OCI-LY1 (cell line): ENCODE data around the gene CRACR2B.

Source experiments
- H2AFZ ChIP-seq: fragments of 200-600 bp; sonication (generic), shearing (Covaris generic); 2 replicates; pipeline ENCODE4 v1.6.0; 2014; ENCODE audit warnings: antibody characterized with exemption, mild to moderate bottlenecking, low read length
- H3F3A ChIP-seq: fragments of 200-600 bp; sonication (generic), shearing (Covaris generic); 2 replicates; pipeline ENCODE4 v1.6.0; 2014; ENCODE audit warnings: mild to moderate bottlenecking, antibody characterized with exemption, low read length, moderate library complexity; ENCODE audit not compliant: insufficient read depth
- H3K27ac ChIP-seq: fragments of 200-600 bp; sonication (generic); 2 replicates; pipeline ENCODE4 v1.5.1; 2014; ENCODE audit warnings: low read length, mixed run types, mild to moderate bottlenecking, low read depth; ENCODE audit not compliant: poor library complexity, severe bottlenecking
- H3K27me3 ChIP-seq: fragments of 200-600 bp; sonication (generic); 2 replicates; pipeline ENCODE4 v1.6.0; 2014; ENCODE audit warnings: antibody characterized with exemption, mild to moderate bottlenecking, low read length, moderate library complexity; ENCODE audit not compliant: insufficient read depth
- H3K36me3 ChIP-seq: fragments of 200-600 bp; sonication (generic); 2 replicates; pipeline ENCODE4 v1.6.1; 2014; ENCODE audit warnings: mild to moderate bottlenecking, antibody characterized with exemption, low read length, moderate library complexity, mixed read lengths; ENCODE audit not compliant: insufficient read depth
- H3K4me1 ChIP-seq: fragments of 200-600 bp; sonication (generic); 2 replicates; pipeline ENCODE4 v1.5.1; 2014; ENCODE audit warnings: mild to moderate bottlenecking, low read length, moderate library complexity; ENCODE audit not compliant: insufficient read depth, severe bottlenecking
- H3K4me2 ChIP-seq: fragments of 200-600 bp; sonication (generic), shearing (Covaris generic); 2 replicates; pipeline ENCODE4 v1.6.1; 2014; ENCODE audit warnings: low read length
- H3K4me3 ChIP-seq: fragments of 200-600 bp; sonication (generic); 2 replicates; pipeline ENCODE4 v1.5.1; 2014; ENCODE audit warnings: low read length, low read depth, mild to moderate bottlenecking, mixed read lengths; ENCODE audit not compliant: poor library complexity, severe bottlenecking
- H3K79me2 ChIP-seq: fragments of 200-600 bp; shearing (Covaris generic); 2 replicates; pipeline ENCODE4 v1.6.1; 2016; ENCODE audit warnings: mixed run types, low read length, mixed read lengths; ENCODE audit not compliant: insufficient read depth
- H3K9ac ChIP-seq: fragments of 200-600 bp; sonication (generic), shearing (Covaris generic); 2 replicates; pipeline ENCODE4 v1.6.1; 2014; ENCODE audit warnings: mild to moderate bottlenecking, low read length, mixed read lengths
- H3K9me2 ChIP-seq: fragments of 200-600 bp; sonication (generic), shearing (Covaris generic); 2 replicates; pipeline ENCODE4 v1.6.1; 2014; ENCODE audit warnings: low read depth, mild to moderate bottlenecking, low read length, mixed read lengths
- H3K9me3 ChIP-seq: fragments of 200-600 bp; shearing (Covaris generic); 2 replicates; pipeline ENCODE4 v1.6.1; 2014; ENCODE audit warnings: low read length, mixed read lengths
- H4K20me1 ChIP-seq: fragments of 200-600 bp; sonication (generic), shearing (Covaris generic); 2 replicates; pipeline ENCODE4 v1.6.0; 2016; ENCODE audit warnings: mild to moderate bottlenecking, low read length; ENCODE audit not compliant: insufficient read depth
- EZH2 ChIP-seq: fragments of 200-600 bp; sonication (generic), shearing (Covaris generic); IDR thresholded peaks from 2 replicates; pipeline ENCODE4 v1.8.0; 2017; ENCODE audit warnings: borderline replicate concordance, mixed run types, mild to moderate bottlenecking, antibody characterized with exemption, low read length, moderate library complexity, mixed read lengths
- TF ChIP-seq, protein P1 (sequence below): fragments of 200-600 bp; sonication (generic), shearing (Covaris generic); IDR thresholded peaks from 2 replicates; pipeline ENCODE4 v1.5.1; 2017; ENCODE audit warnings: mild to moderate bottlenecking, antibody characterized with exemption, low read length, moderate library complexity, mixed read lengths

Gene CRACR2B

DNA sequence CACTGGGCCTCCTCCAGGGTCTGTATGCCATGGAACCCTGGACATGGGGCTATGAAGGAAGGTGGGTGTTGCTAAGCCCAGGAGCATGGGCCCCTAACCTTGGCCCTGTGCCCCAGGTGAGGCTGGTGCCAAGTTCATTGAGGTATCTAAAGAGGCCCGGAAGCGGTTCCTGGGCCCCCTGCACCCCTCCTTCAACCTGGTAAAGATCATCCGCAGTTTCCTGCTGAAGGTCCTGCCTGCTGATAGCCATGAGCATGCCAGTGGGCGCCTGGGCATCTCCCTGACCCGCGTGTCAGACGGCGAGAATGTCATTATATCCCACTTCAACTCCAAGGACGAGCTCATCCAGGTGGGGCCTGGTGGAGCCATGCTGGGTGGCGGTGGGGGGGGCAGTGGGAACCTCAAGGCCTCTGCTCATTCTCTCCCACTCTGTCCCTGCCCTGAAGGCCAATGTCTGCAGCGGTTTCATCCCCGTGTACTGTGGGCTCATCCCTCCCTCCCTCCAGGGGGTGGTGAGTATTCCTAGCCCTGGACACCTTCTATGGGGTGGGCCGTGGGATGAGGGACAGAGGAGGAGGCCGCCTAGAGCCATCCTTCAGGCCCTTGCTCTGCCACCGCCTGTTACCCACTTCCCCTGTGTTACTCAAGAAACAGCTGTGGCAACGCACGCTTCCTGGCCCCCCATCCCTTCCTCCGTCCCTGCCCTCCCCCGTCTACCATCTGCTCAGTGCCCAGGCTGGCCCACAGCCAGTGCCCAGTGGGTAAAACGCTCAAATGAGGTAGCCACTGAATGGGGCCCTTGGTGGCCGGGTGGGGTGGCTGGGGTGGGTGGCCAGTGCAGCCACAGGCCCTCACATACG is 6.0 kb upstream of the CRACR2B start:
- H3F3A ChIP-seq, result peaks cover 4% of the 10 kb centered on the region; the same call in 1 of the 2 replicates
- no peaks in the 10 kb centered on the region for H3K9me2 ChIP-seq
- H3K27me3 ChIP-seq, result no peaks in the 10 kb centered on the region
- H3K4me3 ChIP-seq, result no peak overlapping the region
- no peaks in the 10 kb centered on the region for H4K20me1 ChIP-seq
- no peak overlapping the region for H3K9ac ChIP-seq
- TF ChIP-seq EZH2, result no peak
- TF ChIP-seq, protein P1, sequence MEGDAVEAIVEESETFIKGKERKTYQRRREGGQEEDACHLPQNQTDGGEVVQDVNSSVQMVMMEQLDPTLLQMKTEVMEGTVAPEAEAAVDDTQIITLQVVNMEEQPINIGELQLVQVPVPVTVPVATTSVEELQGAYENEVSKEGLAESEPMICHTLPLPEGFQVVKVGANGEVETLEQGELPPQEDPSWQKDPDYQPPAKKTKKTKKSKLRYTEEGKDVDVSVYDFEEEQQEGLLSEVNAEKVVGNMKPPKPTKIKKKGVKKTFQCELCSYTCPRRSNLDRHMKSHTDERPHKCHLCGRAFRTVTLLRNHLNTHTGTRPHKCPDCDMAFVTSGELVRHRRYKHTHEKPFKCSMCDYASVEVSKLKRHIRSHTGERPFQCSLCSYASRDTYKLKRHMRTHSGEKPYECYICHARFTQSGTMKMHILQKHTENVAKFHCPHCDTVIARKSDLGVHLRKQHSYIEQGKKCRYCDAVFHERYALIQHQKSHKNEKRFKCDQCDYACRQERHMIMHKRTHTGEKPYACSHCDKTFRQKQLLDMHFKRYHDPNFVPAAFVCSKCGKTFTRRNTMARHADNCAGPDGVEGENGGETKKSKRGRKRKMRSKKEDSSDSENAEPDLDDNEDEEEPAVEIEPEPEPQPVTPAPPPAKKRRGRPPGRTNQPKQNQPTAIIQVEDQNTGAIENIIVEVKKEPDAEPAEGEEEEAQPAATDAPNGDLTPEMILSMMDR, result no peak
- no peak overlapping the region for H3K27ac ChIP-seq
- H2AFZ ChIP-seq, result no peak overlapping the region
- H3K4me2 ChIP-seq, result no peak overlapping the region
- H3K36me3 ChIP-seq, result peaks cover 14% of the 10 kb centered on the region
- no peaks in the 10 kb centered on the region for H3K79me2 ChIP-seq
- H3K9me3 ChIP-seq, result no peaks in the 10 kb centered on the region
- peaks cover 16% of the 10 kb centered on the region for H3K4me1 ChIP-seq

DNA sequence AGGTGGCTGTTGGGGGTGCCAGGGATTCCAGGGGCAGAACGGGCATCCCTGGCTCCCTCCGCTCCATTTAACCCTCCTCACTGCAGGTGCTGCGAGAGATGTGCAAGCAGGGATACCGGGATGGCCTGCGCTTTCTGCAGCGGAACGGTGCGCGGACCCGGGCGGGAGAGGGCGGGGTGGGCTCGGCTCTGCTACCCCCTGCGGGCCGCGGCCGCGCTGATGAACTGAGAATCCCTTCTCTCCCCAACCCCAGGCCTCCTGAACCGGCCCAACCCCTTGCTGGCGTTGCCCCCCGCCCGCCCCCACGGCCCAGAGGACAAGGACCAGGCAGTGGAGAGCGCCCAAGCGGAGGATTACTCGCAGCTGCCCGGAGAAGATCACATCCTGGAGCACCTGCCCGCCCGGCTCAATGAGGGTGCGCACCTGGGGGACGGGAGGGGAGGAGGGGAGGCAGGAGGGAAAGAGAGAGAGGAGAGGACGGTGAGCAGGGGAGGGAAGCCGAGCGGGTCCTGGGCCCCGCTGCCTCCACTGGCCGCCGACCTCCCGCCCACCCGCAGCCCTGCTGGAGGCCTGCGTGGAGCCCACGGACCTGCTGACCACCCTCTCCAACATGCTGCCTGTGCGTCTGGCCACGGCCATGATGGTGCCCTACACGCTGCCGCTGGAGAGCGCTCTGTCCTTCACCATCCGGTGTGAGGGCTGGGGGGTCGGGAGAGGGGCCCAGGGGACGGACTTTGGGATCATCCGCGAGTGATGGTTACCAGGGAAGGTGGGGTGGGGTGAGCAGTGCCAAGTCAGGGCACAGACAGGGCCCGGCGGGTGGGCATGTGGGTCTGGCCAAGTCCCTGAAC is 4.1 kb upstream of the CRACR2B start:
- Histone ChIP-seq H2AFZ (no peak overlapping the region), H3K9me3 (no peaks in the 10 kb centered on the region), H3F3A (no peaks in the 10 kb centered on the region), H3K4me2 (no peak overlapping the region), H3K4me3 (no peak overlapping the region), H4K20me1 (no peaks in the 10 kb centered on the region), H3K79me2 (no peaks in the 10 kb centered on the region), H3K27ac (no peak overlapping the region), H3K36me3 (peaks cover 14% of the 10 kb centered on the region), H3K27me3 (peaks cover 7% of the 10 kb centered on the region), H3K9me2 (no peaks in the 10 kb centered on the region), H3K4me1 (peaks cover 24% of the 10 kb centered on the region), H3K9ac (no peak overlapping the region)
- TF ChIP-seq, protein P1, result no peak
- TF ChIP-seq EZH2, result no peak

DNA sequence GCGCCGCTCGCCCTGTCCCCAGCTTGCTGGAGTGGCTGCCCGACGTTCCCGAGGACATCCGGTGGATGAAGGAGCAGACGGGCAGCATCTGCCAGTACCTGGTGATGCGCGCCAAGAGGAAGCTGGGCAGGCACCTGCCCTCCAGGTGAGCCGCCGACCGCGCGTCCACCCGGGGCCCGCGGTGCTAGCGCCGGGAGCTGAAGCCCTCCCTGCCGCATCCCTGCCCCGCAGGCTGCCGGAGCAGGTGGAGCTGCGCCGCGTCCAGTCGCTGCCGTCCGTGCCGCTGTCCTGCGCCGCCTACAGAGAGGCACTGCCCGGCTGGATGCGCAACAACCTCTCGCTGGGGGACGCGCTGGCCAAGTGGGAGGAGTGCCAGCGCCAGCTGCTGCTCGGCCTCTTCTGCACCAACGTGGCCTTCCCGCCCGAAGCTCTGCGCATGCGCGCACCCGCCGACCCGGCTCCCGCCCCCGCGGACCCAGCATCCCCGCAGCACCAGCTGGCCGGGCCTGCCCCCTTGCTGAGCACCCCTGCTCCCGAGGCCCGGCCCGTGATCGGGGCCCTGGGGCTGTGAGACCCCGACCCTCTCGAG is 3.3 kb upstream of the CRACR2B start:
- H3K27me3 ChIP-seq, result peaks cover 14% of the 10 kb centered on the region
- no peaks in the 10 kb centered on the region for H3K9me2 ChIP-seq
- no peak overlapping the region for H3K9ac ChIP-seq
- no peak overlapping the region for H3K4me3 ChIP-seq
- H3K36me3 ChIP-seq, result peaks cover 14% of the 10 kb centered on the region
- H3K27ac ChIP-seq, result no peak overlapping the region
- no peak overlapping the region for H3K4me2 ChIP-seq
- H3K79me2 ChIP-seq, result no peaks in the 10 kb centered on the region
- H3F3A ChIP-seq, result no peaks in the 10 kb centered on the region
- no peak overlapping the region for H2AFZ ChIP-seq
- no peaks in the 10 kb centered on the region for H3K9me3 ChIP-seq
- no peaks in the 10 kb centered on the region for H4K20me1 ChIP-seq
- peaks cover 24% of the 10 kb centered on the region for H3K4me1 ChIP-seq
- TF ChIP-seq, protein P1, result no peak
